ENCODE results near the gene SRSF8.
"Not testable (repeated sequence)": the region's sequence is repeated elsewhere in the genome, so short reads cannot be mapped to it uniquely, and the experiment has no call there.

SRSF8 gene

GRCh38 chr11:95098826-95099225, 32.1 kb downstream of the SRSF8 start:
- DNase-seq, result no peak

- DNase-seq, result no peak
Observed at GRCh38 chr11:95100191-95100648, 33.5 kb downstream of the SRSF8 start.

GRCh38 chr11:95100856-95101507, 34.3 kb downstream of the SRSF8 start:
- DNase-seq, result no peak

GRCh38 chr11:95101935-95102334, 35.2 kb downstream of the SRSF8 start:
- no peak for DNase-seq

- DNase-seq, result no peak
Observed at GRCh38 chr11:95102733-95103132, 36.0 kb downstream of the SRSF8 start.

- no peak for DNase-seq
Observed at GRCh38 chr11:95103701-95104100, 37.0 kb downstream of the SRSF8 start.

- no peak for DNase-seq
Observed at GRCh38 chr11:95104121-95104830, 37.6 kb downstream of the SRSF8 start.

- no peak for DNase-seq
Observed at GRCh38 chr11:95104856-95105255, 38.1 kb downstream of the SRSF8 start.

- no peak for DNase-seq
Observed at GRCh38 chr11:95108159-95108611, 41.5 kb downstream of the SRSF8 start.

GRCh38 chr11:95108671-95109551, 42.2 kb downstream of the SRSF8 start:
- no peak for DNase-seq

- DNase-seq, result not testable (repeated sequence)
Observed at GRCh38 chr11:95111471-95111870, 44.8 kb downstream of the SRSF8 start.

GRCh38 chr11:95111923-95112540, 45.3 kb downstream of the SRSF8 start:
- DNase-seq, result no peak

GRCh38 chr11:95115597-95115996, 48.9 kb downstream of the SRSF8 start:
- DNase-seq, result no peak

- DNase-seq, result no peak
Observed at GRCh38 chr11:95119361-95120060, 52.8 kb downstream of the SRSF8 start.

Measured in activated T-cell treated with anti-CD3 and anti-CD28 coated beads for 4 hours (primary cell).